Upper lobe of right lung (tissue), 1 donor: Measurements from ENCODE around the gene OR5AL1. TPM values are rescaled to one million over a fixed set of nuclear protein-coding genes. Genes with fewer than 3 reads are reported as not detected.

ENCODE experiments used
- ATAC-seq: fragments of 200-7000 bp; cut with Tn5 transposase; one replicate; pipeline ENCODE4 v1.9.1; 2020; ENCODE audit warnings: mild to moderate bottlenecking, moderate library complexity
- DNase-seq: peaks from one replicate; pipeline ENCODE4 v3.0.0-alpha.2; 2020
- H3K27ac ChIP-seq: fragments of 200-600 bp; one replicate; pipeline ENCODE4 v1.8.0; 2022
- H3K27me3 ChIP-seq: fragments of 200-600 bp; one replicate; pipeline ENCODE4 v1.8.0; 2022; ENCODE audit warnings: mild to moderate bottlenecking
- H3K36me3 ChIP-seq: fragments of 200-600 bp; one replicate; pipeline ENCODE4 v1.8.0; 2022
- H3K4me1 ChIP-seq: fragments of 200-600 bp; one replicate; pipeline ENCODE4 v1.8.0; 2022
- H3K4me3 ChIP-seq: fragments of 200-600 bp; one replicate; pipeline ENCODE4 v1.8.0; 2022; ENCODE audit warnings: mild to moderate bottlenecking
- H3K9me3 ChIP-seq: fragments of 200-600 bp; one replicate; pipeline ENCODE4 v1.8.0; 2022
- intact Hi-C: fragments of 100-400 bp; cut with DNase I; formaldehyde crosslinking; loops from one replicate; pipeline ENCODE4 v1.11.0; 2022
- total RNA-seq: library from RNA; stranded (reverse); fragmentation: NEBNext Ultra II Directional; extraction: Animal tissue kit (Norgen Biotek cat#: 25700); gene quantifications from one replicate; pipeline ENCODE4 v1.2.1, GENCODE V29; 2021
- TF ChIP-seq, protein P1 (sequence below): fragments of 200-600 bp; IDR thresholded peaks from one replicate; pipeline ENCODE4 v1.8.0; 2022; ENCODE audit warnings: antibody characterized with exemption
- donor health status: DM: no; HTN: yes; CAD: no; lungs with severe emphysema.

Gene OR5AL1
- total RNA-seq, 1 donor from 2014 or later = not detected

- no peaks in the 10 kb centered on the region for H3K27me3 ChIP-seq
- TF ChIP-seq, protein P1, sequence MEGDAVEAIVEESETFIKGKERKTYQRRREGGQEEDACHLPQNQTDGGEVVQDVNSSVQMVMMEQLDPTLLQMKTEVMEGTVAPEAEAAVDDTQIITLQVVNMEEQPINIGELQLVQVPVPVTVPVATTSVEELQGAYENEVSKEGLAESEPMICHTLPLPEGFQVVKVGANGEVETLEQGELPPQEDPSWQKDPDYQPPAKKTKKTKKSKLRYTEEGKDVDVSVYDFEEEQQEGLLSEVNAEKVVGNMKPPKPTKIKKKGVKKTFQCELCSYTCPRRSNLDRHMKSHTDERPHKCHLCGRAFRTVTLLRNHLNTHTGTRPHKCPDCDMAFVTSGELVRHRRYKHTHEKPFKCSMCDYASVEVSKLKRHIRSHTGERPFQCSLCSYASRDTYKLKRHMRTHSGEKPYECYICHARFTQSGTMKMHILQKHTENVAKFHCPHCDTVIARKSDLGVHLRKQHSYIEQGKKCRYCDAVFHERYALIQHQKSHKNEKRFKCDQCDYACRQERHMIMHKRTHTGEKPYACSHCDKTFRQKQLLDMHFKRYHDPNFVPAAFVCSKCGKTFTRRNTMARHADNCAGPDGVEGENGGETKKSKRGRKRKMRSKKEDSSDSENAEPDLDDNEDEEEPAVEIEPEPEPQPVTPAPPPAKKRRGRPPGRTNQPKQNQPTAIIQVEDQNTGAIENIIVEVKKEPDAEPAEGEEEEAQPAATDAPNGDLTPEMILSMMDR = no peak
- H3K9me3 ChIP-seq = no peaks in the 10 kb centered on the region
- no peak for DNase-seq
- H3K4me3 ChIP-seq = no peak overlapping the region
- no peak overlapping the region for H3K27ac ChIP-seq
- intact Hi-C loops = no loop called here
- ATAC-seq = no peak
- no peaks in the 10 kb centered on the region for H3K36me3 ChIP-seq
- no peaks in the 10 kb centered on the region for H3K4me1 ChIP-seq
Observed at GRCh38 chr11:56404393-56404792, 8.1 kb upstream of the OR5AL1 start.

DNA sequence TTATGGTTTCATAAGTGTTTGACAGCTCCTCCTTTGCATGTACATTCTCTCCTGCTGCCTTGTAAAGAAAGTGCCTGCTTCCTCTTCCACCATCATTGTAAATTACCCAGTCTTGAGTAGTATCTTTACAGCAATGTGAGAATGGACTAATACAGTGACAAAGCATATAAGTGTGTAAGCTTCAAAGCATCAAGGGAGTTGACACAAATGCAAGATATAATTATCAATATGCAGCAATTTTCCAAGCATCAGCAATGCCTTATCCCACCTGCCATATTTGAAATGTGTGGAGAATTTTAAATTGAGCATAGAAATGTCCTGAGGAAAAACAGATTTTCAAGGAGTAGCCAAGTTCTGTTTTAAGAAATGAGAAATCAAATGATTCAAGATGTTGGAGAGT, 1.7 kb upstream of the OR5AL1 start:
- Histone ChIP-seq H3K4me1 (no peaks in the 10 kb centered on the region), H3K36me3 (no peaks in the 10 kb centered on the region), H3K27ac (no peak overlapping the region), H3K27me3 (no peaks in the 10 kb centered on the region), H3K9me3 (no peaks in the 10 kb centered on the region), H3K4me3 (no peak overlapping the region)
- ATAC-seq (no peak), DNase-seq (no peak)
- TF ChIP-seq, protein P1 = no peak
- intact Hi-C loops = no loop called here

DNA sequence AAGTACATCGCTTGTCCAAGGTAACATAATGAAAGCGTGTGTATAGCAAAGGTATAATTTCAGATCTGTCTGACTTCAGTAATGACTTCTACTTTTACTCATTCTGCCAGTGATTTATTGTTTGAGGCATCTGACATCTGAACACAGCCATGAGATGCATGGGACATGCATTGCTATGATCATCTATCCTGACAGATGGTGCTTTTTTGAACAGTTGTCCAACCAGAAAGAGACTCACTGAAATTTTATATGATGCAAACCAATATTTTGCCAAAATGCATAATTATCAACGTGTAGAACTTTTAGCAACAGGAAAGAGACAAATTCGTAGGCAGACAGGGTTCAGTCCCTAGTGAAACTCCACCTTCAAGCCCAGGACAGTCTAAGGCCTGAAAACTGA, 41.0 kb downstream of the OR5AL1 start:
- Histone ChIP-seq H3K27ac (no peak overlapping the region), H3K27me3 (no peaks in the 10 kb centered on the region), H3K36me3 (no peaks in the 10 kb centered on the region), H3K4me1 (no peaks in the 10 kb centered on the region), H3K4me3 (no peak overlapping the region), H3K9me3 (no peaks in the 10 kb centered on the region)
- intact Hi-C loops = no loop called here
- ATAC-seq (no peak), DNase-seq (no peak)
- TF ChIP-seq, protein P1 = no peak

- DNase-seq (no peak), ATAC-seq (no peak)
- no peaks in the 10 kb centered on the region for H3K4me1 ChIP-seq
- H3K27ac ChIP-seq = no peak overlapping the region
- no peaks in the 10 kb centered on the region for H3K27me3 ChIP-seq
- no peaks in the 10 kb centered on the region for H3K36me3 ChIP-seq
- TF ChIP-seq, protein P1 = no peak
- intact Hi-C loops = no loop called here
- H3K4me3 ChIP-seq = no peak overlapping the region
- no peaks in the 10 kb centered on the region for H3K9me3 ChIP-seq
Observed at GRCh38 chr11:56457076-56457475, 44.6 kb downstream of the OR5AL1 start.

Other genes with a start within 250 kb of the OR5AL1 start
- not detected for gene OR5J2, start 236.1 kb upstream of the OR5AL1 start, total RNA-seq
- gene OR5T2, start 178.4 kb upstream of the OR5AL1 start, total RNA-seq = not detected
- not detected for gene OR5T3, start 160.4 kb upstream of the OR5AL1 start, total RNA-seq
- gene OR5T1, start 138.5 kb upstream of the OR5AL1 start, total RNA-seq = not detected
- not detected for gene OR8H1, start 120.4 kb upstream of the OR5AL1 start, total RNA-seq
- not detected for gene OR8K3, start 97.6 kb upstream of the OR5AL1 start, total RNA-seq
- gene OR8K1, start 66.7 kb upstream of the OR5AL1 start, total RNA-seq = not detected
- not detected for gene OR8J1, start 58.4 kb upstream of the OR5AL1 start, total RNA-seq
- not detected for gene OR8U1, start 37.1 kb upstream of the OR5AL1 start, total RNA-seq
- gene OR5M3, start 60.7 kb downstream of the OR5AL1 start, total RNA-seq = not detected
- not detected for gene OR5M8, start 78.7 kb downstream of the OR5AL1 start, total RNA-seq
- gene OR5M11, start 130.6 kb downstream of the OR5AL1 start, total RNA-seq = not detected
- not detected for gene OR5M10, start 165.0 kb downstream of the OR5AL1 start, total RNA-seq
- not detected for gene OR5M1, start 202.2 kb downstream of the OR5AL1 start, total RNA-seq
- not detected for gene OR5AP2, start 229.7 kb downstream of the OR5AL1 start, total RNA-seq